ENCODE data around the gene ARHGAP40. TPM values are rescaled to one million over a fixed set of nuclear protein-coding genes. Genes with fewer than 3 reads are reported as not detected.

ARHGAP40 gene
- total RNA-seq, 2 experiments from 2014 or later: not detected

DNA sequence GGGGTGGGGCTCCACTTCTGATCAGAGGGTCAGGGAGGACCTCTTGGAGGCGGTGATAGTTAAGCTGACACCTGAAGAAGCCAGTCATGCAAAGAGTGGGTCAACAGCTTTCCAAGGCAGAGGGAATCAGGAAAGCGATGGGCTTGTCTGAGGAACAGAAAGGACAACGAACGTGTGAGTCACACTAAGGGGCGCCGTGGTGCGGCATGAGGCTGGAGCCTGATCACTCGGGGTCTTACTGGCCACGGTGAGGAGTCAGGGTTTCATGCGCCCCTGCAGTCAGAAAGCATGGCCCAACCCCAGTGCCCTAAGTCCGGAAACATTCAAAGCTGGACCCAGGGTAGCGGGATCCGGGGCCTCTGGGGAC lies 72.1 kb downstream of the ARHGAP40 start:
- Histone ChIP-seq H3K4me3 (ENCODE audit: low read length) (peak overlapping the region; percentile 79), H3K27me3 (ENCODE audit: control insufficient read depth in 1 of 2, insufficient read depth in 2 of 2, low read length in 2 of 2) (peaks cover 35 to 49% of the 10 kb centered on the region in 2 experiments), H3K4me1 (ENCODE audit: insufficient read depth, low read length) (peaks cover 14% of the 10 kb centered on the region), H3K27ac (ENCODE audit: low read depth in 1 of 2, low read length in 2 of 2) (no peak overlapping the region), H3K36me3 (ENCODE audit: insufficient read depth, low read length) (no peaks in the 10 kb centered on the region), H3K9me3 (ENCODE audit: control insufficient read depth in 1 of 2, insufficient read depth in 1 of 2, low read length in 2 of 2) (peaks cover 0 to 3% of the 10 kb centered on the region in 2 experiments)
- H3K9me3 Mint-ChIP-seq: no peaks in the 10 kb centered on the region
- ChIA-PET CTCF (no interaction called here), POLR2A (interaction anchor here (1.4 kb wide), 1 partner anchor 58 kb away, joined by 3 read pairs; no protein-coding TSS in a partner anchor)
- peak in 1 of 14 experiments; percentile 11 for DNase-seq
- no peak overlapping the region for H3K27ac Mint-ChIP-seq
- intact Hi-C loops (cut with DNase I, micrococcal nuclease): no loop called here
- ATAC-seq (ENCODE audit: poor library complexity): peak; percentile 11
- peaks cover 61% of the 10 kb centered on the region for H3K27me3 Mint-ChIP-seq
- H3K4me3 Mint-ChIP-seq: peak overlapping the region; percentile 85
- TF ChIP-seq, protein P1, sequence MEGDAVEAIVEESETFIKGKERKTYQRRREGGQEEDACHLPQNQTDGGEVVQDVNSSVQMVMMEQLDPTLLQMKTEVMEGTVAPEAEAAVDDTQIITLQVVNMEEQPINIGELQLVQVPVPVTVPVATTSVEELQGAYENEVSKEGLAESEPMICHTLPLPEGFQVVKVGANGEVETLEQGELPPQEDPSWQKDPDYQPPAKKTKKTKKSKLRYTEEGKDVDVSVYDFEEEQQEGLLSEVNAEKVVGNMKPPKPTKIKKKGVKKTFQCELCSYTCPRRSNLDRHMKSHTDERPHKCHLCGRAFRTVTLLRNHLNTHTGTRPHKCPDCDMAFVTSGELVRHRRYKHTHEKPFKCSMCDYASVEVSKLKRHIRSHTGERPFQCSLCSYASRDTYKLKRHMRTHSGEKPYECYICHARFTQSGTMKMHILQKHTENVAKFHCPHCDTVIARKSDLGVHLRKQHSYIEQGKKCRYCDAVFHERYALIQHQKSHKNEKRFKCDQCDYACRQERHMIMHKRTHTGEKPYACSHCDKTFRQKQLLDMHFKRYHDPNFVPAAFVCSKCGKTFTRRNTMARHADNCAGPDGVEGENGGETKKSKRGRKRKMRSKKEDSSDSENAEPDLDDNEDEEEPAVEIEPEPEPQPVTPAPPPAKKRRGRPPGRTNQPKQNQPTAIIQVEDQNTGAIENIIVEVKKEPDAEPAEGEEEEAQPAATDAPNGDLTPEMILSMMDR (IDR thresholded peaks at IDR 0.05): no peak
- H3K36me3 Mint-ChIP-seq (ENCODE audit: low read depth): no peaks in the 10 kb centered on the region
- peaks cover 8% of the 10 kb centered on the region for H3K4me1 Mint-ChIP-seq (ENCODE audit: low read depth)

DNA sequence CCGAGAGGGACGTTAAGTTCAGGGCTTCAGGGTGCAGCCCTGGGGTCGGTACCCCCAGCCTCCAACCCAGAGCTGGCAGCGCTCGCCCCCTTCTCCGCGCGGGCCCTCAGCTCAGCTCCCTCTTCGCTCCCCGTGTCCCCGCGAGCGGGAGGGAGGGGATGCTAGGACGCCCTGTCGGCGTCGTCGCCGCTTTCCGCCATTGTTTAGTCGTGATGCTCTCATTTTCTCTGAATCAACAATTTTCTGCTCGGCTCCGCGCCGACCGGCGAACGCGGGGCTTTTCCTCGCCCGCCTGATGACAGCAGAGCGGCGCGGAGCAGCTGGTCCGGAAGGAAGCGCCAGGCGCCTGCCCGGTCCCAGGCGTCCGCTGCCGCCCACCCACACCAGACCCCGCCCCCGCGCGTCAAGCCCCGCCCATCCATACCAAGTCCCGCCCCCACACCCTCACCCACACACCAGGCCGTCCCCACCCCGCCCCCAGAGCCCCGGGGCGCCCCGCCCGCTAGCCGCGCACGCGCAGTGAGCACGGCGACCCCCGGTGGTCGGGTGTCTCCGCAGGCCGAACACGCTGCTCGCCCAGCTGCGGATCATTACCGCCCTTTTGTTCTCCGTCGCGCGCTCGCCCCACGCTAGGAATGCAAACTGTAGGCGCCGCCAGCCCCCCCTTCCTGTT lies 72.6 kb downstream of the ARHGAP40 start:
- no peak overlapping the region for H3K27ac ChIP-seq (ENCODE audit: low read depth in 1 of 2, low read length in 2 of 2)
- Mint-ChIP-seq H3K27me3 (peaks cover 56% of the 10 kb centered on the region), H3K9me3 (no peaks in the 10 kb centered on the region), H3K4me1 (ENCODE audit: low read depth) (peaks cover 8% of the 10 kb centered on the region), H3K36me3 (ENCODE audit: low read depth) (no peaks in the 10 kb centered on the region), H3K27ac (no peak overlapping the region), H3K4me3 (peak overlapping the region; percentile 85)
- peaks cover 30 to 49% of the 10 kb centered on the region in 2 experiments for H3K27me3 ChIP-seq (ENCODE audit: control insufficient read depth in 1 of 2, insufficient read depth in 2 of 2, low read length in 2 of 2)
- intact Hi-C loops (cut with DNase I, micrococcal nuclease): no loop called here
- H3K4me1 ChIP-seq (ENCODE audit: insufficient read depth, low read length): peaks cover 14% of the 10 kb centered on the region
- H3K4me3 ChIP-seq (ENCODE audit: low read length): peak overlapping the region; percentile 79
- CTCF ChIA-PET: no interaction called here
- H3K36me3 ChIP-seq (ENCODE audit: insufficient read depth, low read length): no peaks in the 10 kb centered on the region
- TF ChIP-seq, protein P1 (IDR thresholded peaks at IDR 0.05): no peak
- H3K9me3 ChIP-seq (ENCODE audit: control insufficient read depth in 1 of 2, insufficient read depth in 1 of 2, low read length in 2 of 2): peaks cover 0 to 3% of the 10 kb centered on the region in 2 experiments
- POLR2A ChIA-PET: interaction anchor here (1.4 kb wide), 1 partner anchor 57 kb away, joined by 3 read pairs; no protein-coding TSS in a partner anchor
- ATAC-seq (ENCODE audit: poor library complexity): peak; percentile 86
- DNase-seq: peak; percentile 14 to 80 (median 38)

- TF ChIP-seq, protein P1 (IDR thresholded peaks at IDR 0.05): no peak
- H3K4me3 Mint-ChIP-seq: peak overlapping the region; percentile 45
- H3K4me1 Mint-ChIP-seq (ENCODE audit: low read depth): peaks cover 8% of the 10 kb centered on the region
- POLR2A ChIA-PET: no interaction called here
- H3K27ac ChIP-seq (ENCODE audit: low read depth in 1 of 2, low read length in 2 of 2): no peak overlapping the region
- no peaks in the 10 kb centered on the region for H3K36me3 ChIP-seq (ENCODE audit: insufficient read depth, low read length)
- DNase-seq: no peak
- no peak overlapping the region for H3K4me3 ChIP-seq (ENCODE audit: low read length)
- H3K27me3 Mint-ChIP-seq: peaks cover 51% of the 10 kb centered on the region
- H3K4me1 ChIP-seq (ENCODE audit: insufficient read depth, low read length): peaks cover 14% of the 10 kb centered on the region
- H3K36me3 Mint-ChIP-seq (ENCODE audit: low read depth): no peaks in the 10 kb centered on the region
- peaks cover 27 to 48% of the 10 kb centered on the region in 2 experiments for H3K27me3 ChIP-seq (ENCODE audit: control insufficient read depth in 1 of 2, insufficient read depth in 2 of 2, low read length in 2 of 2)
- no peaks in the 10 kb centered on the region for H3K9me3 Mint-ChIP-seq
- H3K27ac Mint-ChIP-seq: no peak overlapping the region
- H3K9me3 ChIP-seq (ENCODE audit: control insufficient read depth in 1 of 2, insufficient read depth in 1 of 2, low read length in 2 of 2): peaks cover 0 to 3% of the 10 kb centered on the region in 2 experiments
- intact Hi-C loops (cut with DNase I, micrococcal nuclease): no loop called here
- no peak for ATAC-seq (ENCODE audit: poor library complexity)
- CTCF ChIA-PET: no interaction called here
These were observed 73.1 kb downstream of the ARHGAP40 start for GRCh38 chr20:38674765-38675133.

Data from CD4-positive, alpha-beta T cell (primary cell).